Nucleus accumbens (tissue), 56 donors: ENCODE measurements around the gene C2orf81.

Source experiments
- DNase-seq, 56 donors: peaks; one replicate each; lab custom pipeline; 2025; lab: John Stamatoyannopoulos, UW

The C2orf81 gene

DNA sequence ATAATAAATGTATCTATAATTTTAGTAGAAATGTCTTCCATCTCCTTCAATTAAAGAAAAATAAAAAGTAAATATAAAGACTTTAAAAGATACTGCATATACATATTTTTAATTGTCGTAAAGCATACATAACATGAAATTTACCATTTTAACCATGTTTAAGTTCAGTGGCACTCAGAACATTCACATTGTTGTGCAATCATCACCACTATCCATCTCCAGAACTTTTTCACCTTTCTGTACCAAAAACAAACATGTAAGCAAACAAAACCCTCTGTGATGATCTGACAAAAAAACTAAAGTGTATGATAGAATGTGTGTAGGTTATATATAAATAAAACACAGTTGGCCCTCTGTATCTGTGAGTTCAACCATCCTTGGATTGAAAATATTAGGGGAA, 27.9 kb downstream of the C2orf81 start:
- no peak for DNase-seq

DNA sequence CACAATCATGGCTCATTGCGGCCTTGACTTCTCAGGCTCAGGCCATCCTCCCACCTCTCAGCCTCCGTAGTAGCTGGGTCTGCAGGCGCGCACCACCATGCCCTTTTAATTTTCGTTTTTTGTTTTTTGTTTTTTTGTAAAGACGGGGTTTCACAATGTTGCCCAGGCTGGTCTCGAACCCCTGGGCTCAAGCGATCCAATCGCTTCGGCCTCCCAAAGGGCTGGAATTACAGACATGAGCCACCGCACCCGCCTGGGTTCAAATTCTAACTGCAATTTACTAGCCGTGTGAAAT, 29.0 kb downstream of the C2orf81 start:
- no peak for DNase-seq

DNA sequence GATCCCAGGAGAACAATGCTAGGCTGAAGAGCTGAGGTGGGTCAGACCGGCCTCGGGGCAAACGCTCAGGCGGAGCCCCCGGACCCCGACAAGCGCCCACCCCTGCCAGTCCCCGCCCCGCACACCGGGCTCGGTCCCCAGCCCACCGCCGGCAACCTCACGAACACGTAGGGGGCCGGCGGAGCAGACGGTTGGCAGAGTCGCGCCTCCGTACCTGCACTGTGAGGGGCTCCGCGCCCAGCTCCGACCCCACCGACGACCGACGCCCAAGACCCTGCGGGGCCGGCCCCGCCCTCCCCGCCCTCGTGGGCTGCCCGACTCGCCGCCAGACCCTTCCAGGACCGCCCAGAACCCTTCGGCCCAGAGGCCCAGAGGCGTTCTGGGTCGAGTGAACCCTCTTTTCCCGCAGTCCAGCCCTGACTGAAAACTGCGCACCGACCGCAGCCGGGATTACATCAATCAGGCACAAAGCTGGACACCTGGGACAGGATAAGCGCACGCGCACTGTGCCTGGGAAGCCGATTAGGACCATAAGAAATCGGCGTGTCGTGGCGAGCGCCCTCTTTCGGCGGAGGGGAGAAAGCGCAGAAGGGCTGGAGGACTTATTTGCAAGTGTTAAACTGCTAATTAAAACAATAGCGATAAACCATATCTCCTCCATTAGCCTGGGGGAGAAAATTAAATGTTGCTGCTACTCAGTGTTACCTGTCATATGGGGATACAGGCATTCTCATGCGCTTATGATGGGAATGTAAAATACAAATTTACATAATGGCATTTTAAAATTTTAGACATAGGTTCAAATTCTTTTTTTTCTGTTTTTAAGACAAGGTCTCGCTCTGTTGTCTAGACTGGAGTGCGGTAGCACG, 29.6 kb downstream of the C2orf81 start:
- peak in 55 of 56 donors; percentile 30 to 97 (median 84) for DNase-seq

DNA sequence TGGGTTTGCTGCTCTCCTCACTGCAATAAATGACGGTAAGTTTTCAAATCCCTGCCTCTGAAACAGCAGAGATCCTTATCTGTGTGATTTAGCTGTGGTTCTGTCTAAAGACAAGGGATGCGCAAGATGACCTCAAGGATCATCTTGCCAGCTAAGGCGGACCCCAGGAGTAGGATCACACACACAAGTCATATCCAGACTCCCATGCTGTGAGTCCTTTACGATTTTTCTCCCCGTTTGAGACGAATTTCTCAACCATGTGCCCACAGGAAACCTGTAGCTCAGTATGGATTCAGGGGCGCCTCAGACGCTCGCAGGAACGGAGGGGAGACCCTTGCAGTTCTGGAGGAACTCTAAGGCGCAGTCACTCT, 30.2 kb downstream of the C2orf81 start:
- peak in 3 of 56 donors; percentile 23 to 38 (median 25) for DNase-seq

DNA sequence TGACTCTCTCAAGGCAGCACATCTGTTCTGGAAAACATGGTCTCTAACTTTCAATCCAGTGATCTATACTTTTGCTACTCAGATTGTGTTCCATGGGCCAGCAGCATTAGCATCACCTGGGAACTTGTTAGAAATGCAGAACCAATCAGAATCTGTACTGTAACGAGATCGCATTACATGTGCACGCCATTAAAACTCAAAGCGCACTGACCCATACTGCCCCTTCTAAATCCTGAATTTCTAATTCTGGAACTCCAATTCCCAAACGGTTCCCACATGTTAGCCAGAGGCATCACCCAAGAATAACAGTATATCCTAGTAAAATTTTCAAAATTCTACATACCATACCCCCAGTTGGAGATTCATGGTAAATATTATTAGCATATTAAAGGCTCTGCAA, 30.8 kb downstream of the C2orf81 start:
- DNase-seq = no peak

DNA sequence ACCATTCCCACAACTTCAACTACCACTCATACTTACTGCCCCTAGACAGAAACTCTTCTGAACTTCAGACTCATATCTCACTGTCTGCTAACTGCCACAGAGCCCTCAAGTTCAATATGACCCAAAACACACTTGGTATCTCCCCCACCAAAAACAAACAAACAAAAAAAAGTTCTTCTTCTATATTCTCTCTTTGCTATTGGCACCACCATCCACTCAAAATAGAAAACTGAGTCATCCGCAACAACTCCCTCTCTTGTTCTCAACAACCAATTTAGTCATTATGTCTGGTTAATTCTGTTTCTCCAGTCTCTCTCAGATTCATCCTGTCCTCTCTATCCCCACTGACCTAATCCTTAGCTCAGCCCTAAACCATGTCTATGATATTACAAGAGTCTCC, 34.1 kb downstream of the C2orf81 start:
- no peak for DNase-seq

DNA sequence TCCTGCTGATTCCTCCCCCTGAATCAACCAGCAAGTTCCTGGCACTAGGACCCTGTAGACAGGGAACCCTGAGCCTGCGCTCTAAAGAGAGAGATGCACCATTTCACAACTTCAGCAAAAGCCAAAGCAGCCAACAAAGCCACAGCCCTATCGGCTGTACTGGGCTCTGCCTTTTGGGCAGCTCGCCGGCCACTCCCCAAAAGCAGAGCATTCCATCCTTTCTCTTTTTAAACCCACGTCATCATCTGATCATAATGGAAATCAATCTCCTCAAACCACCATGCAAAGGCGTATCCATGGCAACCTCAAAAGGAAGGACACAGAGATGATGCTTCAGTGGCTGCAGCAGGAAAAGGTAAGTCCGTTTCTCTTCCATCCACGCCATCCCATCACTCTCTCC, 36.0 kb downstream of the C2orf81 start:
- DNase-seq = peak in 54 of 56 donors; percentile 12 to 85 (median 58)

DNA sequence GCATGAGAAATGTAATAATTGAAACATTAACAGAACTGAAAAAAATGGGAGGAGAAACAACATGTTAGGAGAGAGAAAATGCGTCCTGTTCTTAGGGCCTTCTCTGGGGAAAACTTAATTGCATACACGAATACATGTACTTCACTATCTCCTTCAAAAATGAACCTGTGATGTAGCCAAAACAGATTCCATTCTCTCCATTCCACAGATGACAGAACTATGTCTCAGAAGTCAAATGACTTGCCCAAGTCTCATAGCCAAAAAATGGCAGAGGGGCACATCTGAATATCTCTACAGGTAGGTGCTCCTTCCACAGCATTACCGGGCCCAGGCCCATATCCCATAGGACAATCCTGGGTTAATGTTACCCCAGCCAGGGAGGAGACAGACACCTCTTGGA, 37.4 kb downstream of the C2orf81 start:
- DNase-seq = no peak

DNA sequence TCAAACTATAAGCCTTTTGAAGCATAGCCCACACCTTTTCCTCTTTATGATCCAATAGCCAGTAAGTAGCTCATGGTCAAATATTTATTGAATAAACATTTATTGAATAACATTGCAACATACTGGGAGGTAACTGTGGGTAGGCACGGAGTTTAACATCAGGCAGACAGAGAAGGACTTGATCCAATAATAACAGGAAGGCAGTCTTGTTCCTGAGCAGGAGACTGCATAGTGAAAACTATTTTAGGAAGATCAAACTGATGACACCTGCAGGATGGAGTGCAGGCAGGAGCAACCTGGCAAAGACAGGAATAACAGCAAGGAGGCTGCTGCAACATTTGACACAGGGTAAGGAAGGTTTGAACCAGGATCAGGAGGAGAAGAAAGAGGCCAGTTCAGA, 38.2 kb downstream of the C2orf81 start:
- peak in 7 of 56 donors; percentile 8 to 36 (median 19) for DNase-seq

DNA sequence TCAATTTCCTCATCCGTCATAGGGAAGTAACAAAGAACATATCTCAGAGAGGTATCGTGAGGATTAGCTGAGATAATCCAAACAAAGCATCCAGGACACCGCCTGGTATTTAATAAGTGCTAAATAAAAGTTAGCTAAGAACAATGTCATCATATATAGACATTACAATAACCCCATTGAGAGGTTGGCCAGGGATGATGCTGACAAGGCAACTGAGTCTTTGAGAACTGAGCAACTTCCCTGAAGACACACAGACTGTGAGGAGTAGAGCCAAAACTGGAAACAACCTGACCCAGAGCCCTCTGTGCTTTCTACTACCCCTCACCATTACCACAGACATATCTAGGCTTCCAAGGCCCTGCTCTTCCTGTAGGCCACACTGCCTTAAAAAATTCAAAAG, 39.7 kb downstream of the C2orf81 start:
- DNase-seq = no peak

DNA sequence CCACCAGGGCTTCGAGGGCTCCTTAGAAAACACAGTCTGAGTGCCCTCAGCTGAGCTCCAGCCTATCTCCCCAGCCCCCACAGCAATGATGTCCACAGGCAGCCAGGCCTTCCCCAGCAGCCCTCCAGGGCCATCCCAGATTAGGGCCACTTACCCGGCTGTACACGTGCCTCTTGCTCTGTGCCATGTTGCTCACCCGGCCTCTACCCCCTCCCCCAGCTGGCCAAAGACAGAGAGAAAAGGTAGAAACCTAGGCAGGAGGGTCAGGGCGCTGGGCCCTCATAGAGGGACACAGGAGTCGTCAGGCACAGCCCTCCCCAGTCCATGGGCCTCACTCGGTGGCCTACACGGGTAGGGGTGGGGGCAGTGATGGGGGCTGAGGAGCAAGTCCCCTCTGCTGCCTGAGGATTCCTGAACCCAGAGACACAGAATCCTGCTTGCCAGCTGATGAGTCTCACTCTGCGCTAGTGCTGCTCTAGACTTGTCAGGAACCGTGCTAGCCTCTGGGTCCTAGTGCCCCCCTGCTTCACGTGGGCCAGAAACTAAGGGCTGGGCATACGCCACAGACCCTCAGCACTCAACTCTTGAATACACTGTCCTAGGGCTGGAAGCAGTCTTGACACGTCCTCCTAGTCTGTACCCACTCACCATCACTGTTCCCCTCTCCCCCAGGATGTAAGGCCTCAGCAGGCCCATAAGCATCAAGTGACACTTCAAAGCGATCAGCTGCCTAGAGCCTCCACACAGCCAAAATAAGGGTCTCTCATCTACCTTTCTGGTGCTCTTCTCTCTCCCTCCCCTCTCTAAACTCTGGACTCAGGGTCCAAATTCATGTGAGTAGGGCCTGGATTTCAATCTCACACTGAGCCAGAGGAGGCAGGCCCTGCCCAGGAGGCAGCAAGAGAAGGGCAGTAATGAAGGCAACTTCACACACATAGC, 41.3 kb downstream of the C2orf81 start, which contains the start of gene DCTN1:
Gene DCTN1 (minus strand): TSS at position 461 of the 939 bp plus-strand sequence. CDS start 274 bp downstream, at position 187.
- DNase-seq = peak in 53 of 56 donors; percentile 26 to 93 (median 70)

DNA sequence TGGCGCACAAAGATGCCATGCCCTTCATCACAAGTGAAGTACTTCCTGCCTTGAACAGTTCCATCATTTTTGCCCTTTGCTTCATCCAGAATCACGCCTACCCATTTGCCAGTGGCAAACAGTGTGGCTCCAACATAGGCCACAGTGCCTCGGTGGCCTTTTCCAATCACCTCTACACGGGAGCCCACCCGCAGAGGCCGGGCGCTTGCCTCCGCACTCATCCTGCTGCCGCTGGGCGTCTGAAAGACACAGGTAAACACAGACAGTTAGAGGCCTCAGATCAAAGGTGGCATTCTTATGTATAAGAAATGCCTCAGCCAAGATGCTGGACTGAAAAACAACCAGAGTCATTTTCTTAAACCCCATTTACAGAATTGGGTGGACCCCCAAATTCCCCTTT, 43.4 kb downstream of the C2orf81 start:
- DNase-seq = no peak

DNA sequence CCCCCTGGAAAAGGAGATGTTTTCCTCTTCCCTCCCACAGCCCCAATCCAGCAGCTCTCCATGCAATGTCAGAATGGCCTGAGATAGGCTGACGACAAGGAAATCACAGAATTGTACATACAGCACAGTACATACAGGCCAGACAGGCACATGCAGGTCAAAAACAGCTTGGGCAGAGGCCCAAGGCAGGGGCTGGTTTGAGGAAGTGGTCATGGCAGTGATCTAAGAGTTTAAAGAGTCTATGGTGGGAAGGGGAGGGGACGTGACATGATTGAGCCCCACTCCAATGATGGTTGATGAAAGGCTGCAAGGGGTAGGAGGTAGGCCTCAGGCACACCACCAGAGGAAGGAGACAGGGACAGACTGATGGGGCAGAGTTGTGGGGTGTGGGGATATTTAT, 45.6 kb downstream of the C2orf81 start:
- no peak for DNase-seq

DNA sequence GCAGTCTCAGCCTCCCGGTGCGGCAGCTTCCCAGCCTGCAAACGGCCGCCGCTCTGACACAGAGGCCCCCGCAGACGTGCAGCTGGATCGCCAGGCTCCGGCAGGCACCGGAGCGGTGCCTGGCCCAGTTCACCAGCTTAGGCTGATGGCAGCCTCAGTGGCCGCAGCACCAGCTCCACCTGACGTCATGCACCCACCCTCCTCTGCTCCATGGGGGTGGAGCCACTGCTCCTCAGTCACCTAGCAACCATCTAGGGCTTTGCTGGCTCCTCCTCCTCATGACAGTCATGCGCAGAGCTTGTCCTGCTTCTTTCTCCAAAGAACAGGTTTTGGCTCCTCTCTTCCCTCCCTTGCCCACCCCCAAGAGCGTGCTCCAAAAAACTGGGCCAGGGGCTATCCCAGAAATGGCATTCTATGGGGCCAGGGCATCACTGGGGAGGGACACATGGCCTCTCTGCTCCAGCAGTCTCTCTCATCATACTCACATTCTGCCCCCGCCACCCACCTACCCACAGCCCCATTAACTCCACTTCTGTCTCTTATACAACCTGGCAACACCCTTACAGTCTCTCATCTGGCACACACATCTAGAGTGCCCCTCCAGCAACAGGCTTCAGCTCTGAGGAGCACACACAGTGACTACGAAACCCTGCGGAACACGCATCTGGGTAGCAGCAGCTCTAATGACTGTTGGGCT, 46.8 kb downstream of the C2orf81 start:
- peak; percentile 33 to 99 (median 92) for DNase-seq

DNA sequence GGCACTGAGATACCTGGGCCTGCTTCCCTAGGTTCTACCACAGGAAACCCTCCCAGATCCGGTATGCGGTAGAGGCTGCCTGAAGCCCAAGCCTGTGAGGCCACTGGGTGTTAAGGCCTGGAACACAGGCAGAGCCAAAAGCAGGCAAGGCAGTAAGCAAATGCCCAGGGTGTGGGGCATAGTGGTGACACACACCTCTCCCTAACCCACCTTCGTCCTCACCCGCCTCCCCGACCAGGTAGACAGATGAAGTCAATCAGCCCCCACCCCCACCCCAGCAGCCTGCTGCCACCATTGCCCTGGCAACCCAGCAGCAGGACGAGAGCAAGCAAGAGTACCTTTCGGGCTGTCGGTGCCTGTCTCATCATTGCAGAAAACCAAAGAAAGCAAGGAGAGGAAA, 47.4 kb downstream of the C2orf81 start:
- DNase-seq = peak in 24 of 56 donors; percentile 25 to 68 (median 48)

DNA sequence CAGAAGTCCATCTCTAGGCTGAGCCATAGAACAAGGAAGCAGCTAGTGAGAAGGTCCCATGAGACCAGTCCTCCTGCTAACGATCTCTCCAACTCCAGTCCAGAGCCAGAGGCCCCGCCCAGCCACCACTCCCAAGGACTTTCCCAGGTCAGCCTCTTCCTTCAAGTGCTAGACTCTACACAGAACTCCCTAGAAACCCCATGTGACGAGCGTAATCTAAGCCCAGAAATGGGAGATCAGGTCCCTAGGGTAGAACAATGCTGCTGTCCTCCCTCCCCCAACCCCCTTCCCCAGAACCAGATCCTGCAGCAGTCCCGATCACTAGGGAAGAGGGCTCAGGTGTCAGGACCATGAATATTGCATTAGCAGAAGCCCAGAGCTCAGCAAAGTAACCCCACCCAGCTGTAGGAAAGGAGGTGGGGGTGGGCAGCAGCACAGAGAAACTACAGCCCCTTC, 48.2 kb downstream of the C2orf81 start:
- DNase-seq = no peak

DNA sequence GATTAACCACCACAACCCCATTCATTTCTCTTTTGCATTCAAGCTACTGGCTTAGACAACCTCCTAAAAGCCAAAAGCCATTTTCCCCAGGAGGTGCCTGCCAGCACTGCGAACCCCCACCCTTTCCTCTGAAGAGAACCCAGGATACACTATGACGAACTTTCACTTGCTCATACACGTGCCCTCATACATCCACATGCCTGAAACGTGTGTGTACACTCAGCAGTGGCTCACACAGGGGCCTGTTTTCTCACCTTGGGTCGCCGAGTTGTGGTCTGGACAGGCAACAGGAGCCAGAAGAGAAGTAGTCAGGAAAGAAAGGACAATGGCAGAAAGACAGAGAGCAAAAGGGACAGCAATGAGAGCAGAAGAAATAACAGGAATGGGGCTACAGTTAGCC, 48.7 kb downstream of the C2orf81 start:
- no peak for DNase-seq

DNA sequence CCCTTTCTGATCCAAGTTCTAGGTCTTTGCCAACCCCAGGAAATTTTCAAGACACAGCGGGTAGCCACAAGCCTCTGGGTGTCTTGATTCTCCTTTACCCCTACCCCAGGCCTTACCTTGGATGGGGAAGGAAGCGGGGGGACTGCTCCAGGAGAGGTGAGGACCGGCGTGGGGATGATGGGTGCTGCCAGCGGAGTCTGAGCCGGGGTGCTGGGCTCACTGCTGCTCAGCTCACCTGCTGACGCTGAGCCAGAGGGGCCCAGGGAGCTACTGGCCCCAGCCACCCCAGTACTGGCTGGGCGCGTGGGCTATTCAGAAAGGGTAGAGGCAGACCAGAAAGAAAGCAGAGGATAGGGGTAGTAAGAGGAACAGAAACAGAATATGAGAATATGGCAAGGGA, 50.0 kb downstream of the C2orf81 start:
- DNase-seq = no peak

DNA sequence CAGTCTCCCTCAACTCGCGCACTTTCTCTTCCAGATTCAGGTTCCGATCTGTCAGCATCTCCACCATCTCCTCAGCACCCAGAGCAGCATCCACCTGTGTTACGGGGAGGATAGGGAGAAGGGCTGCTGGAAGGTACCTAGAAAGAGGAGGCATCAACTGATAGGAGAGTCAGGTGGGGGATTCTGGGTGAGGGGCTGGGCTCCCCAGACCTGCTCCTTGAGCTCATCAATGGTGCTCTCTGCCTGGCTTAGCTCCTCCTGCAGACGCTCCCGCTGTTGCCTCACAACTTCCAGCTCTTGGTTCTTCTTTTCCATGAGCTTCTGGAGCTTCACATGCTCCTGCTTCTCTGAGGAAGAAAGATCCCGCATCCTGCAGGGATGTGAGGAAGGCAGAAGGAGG, 51.4 kb downstream of the C2orf81 start:
- DNase-seq = no peak

DNA sequence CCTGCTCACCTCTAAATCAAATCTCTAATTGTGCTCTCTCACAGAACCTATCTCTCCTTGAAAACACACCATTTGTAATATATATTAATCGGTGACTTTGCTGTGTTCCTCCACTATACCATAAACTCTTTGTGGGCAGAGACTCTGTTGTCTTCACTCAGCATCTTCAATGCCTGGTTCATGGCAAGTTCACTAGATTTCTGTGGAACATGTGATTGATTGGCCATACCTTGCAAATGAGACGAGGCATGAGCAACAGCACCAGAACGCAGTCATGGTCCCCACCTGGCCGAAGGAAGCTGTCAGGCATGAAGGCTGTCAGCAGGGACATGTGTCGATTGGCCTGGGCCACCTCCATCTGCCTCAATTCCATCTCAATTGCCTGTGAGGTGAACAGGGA, 52.9 kb downstream of the C2orf81 start:
- no peak for DNase-seq

DNA sequence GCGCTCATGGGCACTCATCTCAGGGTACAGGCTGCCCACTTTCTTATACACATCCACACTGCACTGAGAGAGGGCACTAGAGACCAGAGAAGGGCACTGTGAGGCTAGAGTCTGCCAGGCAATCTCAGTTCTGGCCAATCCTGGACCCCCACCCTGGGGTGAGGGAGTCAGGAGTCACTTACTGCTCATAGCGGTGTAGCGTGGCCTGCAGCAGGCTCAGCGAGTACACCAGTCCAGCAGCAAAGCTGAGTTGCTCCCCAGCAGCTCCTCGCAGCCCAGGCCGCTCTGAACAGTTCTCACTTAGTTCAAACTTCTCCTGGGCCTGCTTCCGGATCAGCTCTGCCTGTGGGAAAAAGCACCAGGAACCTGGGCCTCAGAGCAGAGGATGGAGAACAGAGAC, 53.6 kb downstream of the C2orf81 start:
- DNase-seq = no peak
